HG03066 (cell line): ENCODE measurements around the gene ADAM12.

Experiments
- ATAC-seq: cut with Tn5 transposase; IDR thresholded peaks from one replicate; pipeline ENCODE4 v1.9.1; 2021; ENCODE audit warnings: low read depth; ENCODE audit not compliant: unreplicated experiment

ADAM12 gene

GRCh38 chr10:126324826-126325225 lies 63.5 kb downstream of the ADAM12 start:
- ATAC-seq = no peak

- no peak for ATAC-seq
These were observed 66.8 kb downstream of the ADAM12 start for GRCh38 chr10:126321440-126321839.

- ATAC-seq = no peak
These were observed 70.5 kb downstream of the ADAM12 start for GRCh38 chr10:126317751-126318150.

- ATAC-seq = no peak
These were observed 72.6 kb downstream of the ADAM12 start for GRCh38 chr10:126315494-126316177.

GRCh38 chr10:126314863-126315493 lies 73.3 kb downstream of the ADAM12 start:
- ATAC-seq = no peak

- no peak for ATAC-seq
These were observed 76.1 kb downstream of the ADAM12 start for GRCh38 chr10:126312167-126312566.

- ATAC-seq = no peak
These were observed 78.9 kb downstream of the ADAM12 start for GRCh38 chr10:126309228-126309883.

GRCh38 chr10:126302826-126303665 lies 85.2 kb downstream of the ADAM12 start:
- ATAC-seq = no peak

- ATAC-seq = no peak
These were observed 85.9 kb downstream of the ADAM12 start for GRCh38 chr10:126302476-126302756.

GRCh38 chr10:126301701-126302475 lies 86.4 kb downstream of the ADAM12 start:
- ATAC-seq = no peak

GRCh38 chr10:126294451-126294850 lies 93.8 kb downstream of the ADAM12 start:
- no peak for ATAC-seq

GRCh38 chr10:126290232-126290631 lies 98.0 kb downstream of the ADAM12 start:
- no peak for ATAC-seq

GRCh38 chr10:126288547-126289493 lies 99.5 kb downstream of the ADAM12 start:
- no peak for ATAC-seq

GRCh38 chr10:126286256-126286780 lies 102.0 kb downstream of the ADAM12 start:
- no peak for ATAC-seq

GRCh38 chr10:126283307-126283706 lies 105.0 kb downstream of the ADAM12 start:
- ATAC-seq = no peak

GRCh38 chr10:126278851-126279250 lies 109.4 kb downstream of the ADAM12 start:
- no peak for ATAC-seq

- no peak for ATAC-seq
These were observed 111.1 kb downstream of the ADAM12 start for GRCh38 chr10:126277181-126277580.

GRCh38 chr10:126272526-126272925 lies 115.8 kb downstream of the ADAM12 start:
- no peak for ATAC-seq

- ATAC-seq = no peak
These were observed 118.2 kb downstream of the ADAM12 start for GRCh38 chr10:126270111-126270510.
